ENCODE measurements around the gene PITHD1.
A peak's percentile ranks its signal among the peaks of the same experiment; 100 is the strongest.
"Not testable (repeated sequence)": the region's sequence is repeated elsewhere in the genome, so short reads cannot be mapped to it uniquely, and the experiment has no call there.

Gene PITHD1

GRCh38 chr1:23774174-23774880, 3.9 kb upstream of the PITHD1 start:
- DNase-seq, result no peak

- DNase-seq, result no peak
Observed at GRCh38 chr1:23776217-23776616, 2.0 kb upstream of the PITHD1 start.

GRCh38 chr1:23779826-23780371, 1.7 kb downstream of the PITHD1 start:
- no peak for DNase-seq

GRCh38 chr1:23783141-23783540, 4.9 kb downstream of the PITHD1 start:
- not testable (repeated sequence) for DNase-seq

GRCh38 chr1:23784846-23785245, 6.6 kb downstream of the PITHD1 start:
- no peak for DNase-seq

- DNase-seq, result no peak
Observed at GRCh38 chr1:23787701-23788100, 9.5 kb downstream of the PITHD1 start.

- DNase-seq, result no peak
Observed at GRCh38 chr1:23788695-23789094, 10.5 kb downstream of the PITHD1 start.

- DNase-seq, result peak; percentile 69
Observed at GRCh38 chr1:23790696-23791515, 12.7 kb downstream of the PITHD1 start, which contains the start of gene LYPLA2. TSS of gene LYPLA2 (plus strand) at chr1:23791145. CDS start at chr1:23792683, 1,538 bp downstream.

GRCh38 chr1:23791516-23792047, 13.4 kb downstream of the PITHD1 start:
- DNase-seq, result no peak

- DNase-seq, result no peak
Observed at GRCh38 chr1:23792151-23792945, 14.1 kb downstream of the PITHD1 start.

GRCh38 chr1:23793018-23793781, 15.0 kb downstream of the PITHD1 start:
- DNase-seq, result peak; percentile 54

- no peak for DNase-seq
Observed at GRCh38 chr1:23793861-23794731, 15.9 kb downstream of the PITHD1 start.

- not testable (repeated sequence) for DNase-seq
Observed at GRCh38 chr1:23794732-23795182, 16.5 kb downstream of the PITHD1 start.

GRCh38 chr1:23795676-23796465, 17.7 kb downstream of the PITHD1 start:
- DNase-seq, result no peak

GRCh38 chr1:23796466-23797271, 18.5 kb downstream of the PITHD1 start:
- no peak for DNase-seq

GRCh38 chr1:23797478-23798448, 19.5 kb downstream of the PITHD1 start:
- DNase-seq, result no peak

GRCh38 chr1:23798662-23799142, 20.5 kb downstream of the PITHD1 start:
- no peak for DNase-seq

GRCh38 chr1:23799255-23799569, 21.0 kb downstream of the PITHD1 start:
- DNase-seq, result no peak

All from NCI-H2029 (cell line).